ENCODE results near the gene WDFY4. TPM values are rescaled to one million over a fixed set of nuclear protein-coding genes. Genes with fewer than 3 reads are reported as not detected.

Gene WDFY4
- total and polyA plus RNA-seq, 2 of the 4 experiments (the other 2 are of a cell fraction) = not detected

GRCh38 chr10:48681740-48682139 is 2.9 kb upstream of the WDFY4 start:
- no peak overlapping the region for H4K91ac ChIP-seq (ENCODE audit: insufficient read depth, low read depth, low read length)
- no peak overlapping the region for H3K14ac ChIP-seq (replicated peaks; ENCODE audit: low read depth, low read length)
- TF ChIP-seq SMC3 (IDR thresholded peaks at IDR 0.05; ENCODE audit: low read depth, low read length) (no peak), MXI1 (IDR thresholded peaks at IDR 0.05; ENCODE audit: borderline replicate concordance, low read depth, low read length) (no peak), RCOR1 (IDR thresholded peaks at IDR 0.05; ENCODE audit: insufficient replicate concordance, low read length) (no peak)
- TF ChIP-seq, protein P1, sequence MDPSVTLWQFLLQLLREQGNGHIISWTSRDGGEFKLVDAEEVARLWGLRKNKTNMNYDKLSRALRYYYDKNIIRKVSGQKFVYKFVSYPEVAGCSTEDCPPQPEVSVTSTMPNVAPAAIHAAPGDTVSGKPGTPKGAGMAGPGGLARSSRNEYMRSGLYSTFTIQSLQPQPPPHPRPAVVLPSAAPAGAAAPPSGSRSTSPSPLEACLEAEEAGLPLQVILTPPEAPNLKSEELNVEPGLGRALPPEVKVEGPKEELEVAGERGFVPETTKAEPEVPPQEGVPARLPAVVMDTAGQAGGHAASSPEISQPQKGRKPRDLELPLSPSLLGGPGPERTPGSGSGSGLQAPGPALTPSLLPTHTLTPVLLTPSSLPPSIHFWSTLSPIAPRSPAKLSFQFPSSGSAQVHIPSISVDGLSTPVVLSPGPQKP (IDR thresholded peaks at IDR 0.05; ENCODE audit: borderline replicate concordance, low read depth, low read length) = no peak
- no peak overlapping the region for H2BK5ac ChIP-seq (ENCODE audit: low read depth, low read length, poor library complexity, severe bottlenecking)
- H3K56ac ChIP-seq (ENCODE audit: extremely low read depth, insufficient read depth, low read length) = no peak overlapping the region
- H2AFZ ChIP-seq (replicated peaks; ENCODE audit: low read length, poor library complexity) = no peak overlapping the region
- H3K79me1 ChIP-seq (ENCODE audit: low read depth in 1 of 2, low read length in 2 of 2) = no peaks in the 10 kb centered on the region
- no TSS peak for BruUV-seq (replicated peaks)
- dilution Hi-C loops (cut with HindIII; ENCODE audit: low sequenced_read_pairs, unreplicated experiment) = no loop called here
- H2AK5ac ChIP-seq (ENCODE audit: low read depth, low read length) = no peak overlapping the region
- peaks cover 4% of the 10 kb centered on the region for H3K9me3 ChIP-seq (ENCODE audit: control insufficient read depth, insufficient read depth, low read length)
- no peak overlapping the region for H2BK20ac ChIP-seq (ENCODE audit: low read depth, low read length)
- intact Hi-C loops (cut with micrococcal nuclease) = no loop called here
- no peak overlapping the region for H3K9ac ChIP-seq (ENCODE audit: low read depth, low read length)
- H3K27me3 ChIP-seq (ENCODE audit: control insufficient read depth, insufficient read depth, low read length) = peaks cover 6% of the 10 kb centered on the region
- in situ Hi-C loops (cut with MboI; ENCODE audit: low sequenced_read_pairs) = no loop called here
- H3K4ac ChIP-seq (ENCODE audit: low read depth, low read length) = no peak overlapping the region
- H4K8ac ChIP-seq (ENCODE audit: low read depth in 2 of 2, low read length in 2 of 2) = no peak overlapping the region
- H4K5ac ChIP-seq (ENCODE audit: low read depth, low read length) = no peak overlapping the region
- H3K27ac ChIP-seq (ENCODE audit: insufficient read depth, low read length) = no peak overlapping the region
- H3K4me2 ChIP-seq (ENCODE audit: low read depth, low read length) = no peak overlapping the region
- no peak overlapping the region for H3K18ac ChIP-seq (ENCODE audit: low read depth, low read length)
- 100% methylated on average over 1 of the region's 3 CpGs; no CpG with 5 or more reads in 1 of the 2 experiments for WGBS, 2 experiments (ENCODE audit: extremely low coverage in 2 of 2, insufficient read length in 1 of 2)
- no peaks in the 10 kb centered on the region for H3K4me1 ChIP-seq (ENCODE audit: control insufficient read depth, insufficient read depth, low read length)
- ChIA-PET POLR2A (ENCODE audit: unreplicated experiment) (no interaction called here), CTCF (no interaction called here)
- H2BK120ac ChIP-seq (ENCODE audit: low read depth, low read length) = no peak overlapping the region
- H3K36me3 ChIP-seq (ENCODE audit: control insufficient read depth, insufficient read depth, low read length) = no peaks in the 10 kb centered on the region
- no peak for DNase-seq
- no peak overlapping the region for H2AK9ac ChIP-seq (replicated peaks; ENCODE audit: low read depth, low read length, poor library complexity)
- no peaks in the 10 kb centered on the region for H3K9me1 ChIP-seq (ENCODE audit: insufficient read depth, low read length)
- H3K23ac ChIP-seq (ENCODE audit: low read depth, low read length) = no peak overlapping the region
- no peak overlapping the region for H3K4me3 ChIP-seq (ENCODE audit: insufficient read depth, low read depth, low read length)
- no peaks in the 10 kb centered on the region for H4K20me1 ChIP-seq (ENCODE audit: insufficient read depth, low read length)
- H2BK15ac ChIP-seq (ENCODE audit: low read depth, low read length) = no peak overlapping the region
- no peak for ATAC-seq (ENCODE audit: low read depth)

Measured in IMR-90 (cell line).